Chondrocyte (in vitro differentiated cells): Measurements from ENCODE around the gene WWC1. TPM values are rescaled to one million over a fixed set of nuclear protein-coding genes. Genes with fewer than 3 reads are reported as not detected.

Experiments used
- DNase-seq: peaks from one replicate; pipeline ENCODE4 v3.0.0; 2021; ENCODE audit warnings: mixed read lengths, low spot score
- H3K27ac Mint-ChIP-seq: one replicate; pipeline ENCODE4 v1.8.0; 2021; ENCODE audit warnings: mild to moderate bottlenecking, moderate library complexity, mixed read lengths; ENCODE audit not compliant: unreplicated experiment
- H3K27me3 Mint-ChIP-seq: 2 replicates; pipeline ENCODE4 v1.8.0; 2021; ENCODE audit warnings: low read depth, mixed read lengths
- H3K36me3 Mint-ChIP-seq: 2 replicates; pipeline ENCODE4 v1.8.0; 2021; ENCODE audit warnings: low read depth, mixed read lengths
- H3K4me1 Mint-ChIP-seq: 2 replicates; pipeline ENCODE4 v1.8.0; 2021; ENCODE audit warnings: low read depth, mild to moderate bottlenecking, mixed read lengths
- H3K4me3 Mint-ChIP-seq: one replicate; pipeline ENCODE4 v1.8.0; 2021; ENCODE audit warnings: mild to moderate bottlenecking, moderate library complexity, mixed read lengths; ENCODE audit not compliant: unreplicated experiment
- H3K9me3 Mint-ChIP-seq: 2 replicates; pipeline ENCODE4 v1.8.0; 2021; ENCODE audit warnings: low read depth, mixed read lengths
- CTCF ChIP-seq: fragments of 200-600 bp; sonication (generic); IDR thresholded peaks from 2 replicates; pipeline ENCODE4 v1.5.0; 2021; ENCODE audit warnings: antibody characterized with exemption, mild to moderate bottlenecking, moderate library complexity
- total RNA-seq: library from RNA; stranded (reverse); gene quantifications from 3 replicates; pipeline ENCODE4 v1.2.1, GENCODE V29; 2021

The WWC1 gene
- total RNA-seq, 1 donor from 2014 or later: 2.1 TPM

GRCh38 chr5:168417731-168418429 lies 126.4 kb downstream of the WWC1 start:
- Mint-ChIP-seq H3K4me1 (peaks cover 9% of the 10 kb centered on the region), H3K27me3 (no peaks in the 10 kb centered on the region), H3K4me3 (no peak overlapping the region), H3K36me3 (no peaks in the 10 kb centered on the region), H3K9me3 (no peaks in the 10 kb centered on the region), H3K27ac (peak overlapping the region; percentile 69)
- no peak for TF ChIP-seq CTCF
- DNase-seq: no peak

GRCh38 chr5:168420461-168420860 lies 129.0 kb downstream of the WWC1 start:
- Mint-ChIP-seq H3K9me3 (no peaks in the 10 kb centered on the region), H3K36me3 (no peaks in the 10 kb centered on the region), H3K27me3 (no peaks in the 10 kb centered on the region), H3K27ac (no peak overlapping the region), H3K4me1 (peaks cover 14% of the 10 kb centered on the region), H3K4me3 (no peak overlapping the region)
- no peak for TF ChIP-seq CTCF
- DNase-seq: no peak

GRCh38 chr5:168422431-168422830 lies 131.0 kb downstream of the WWC1 start:
- H3K4me3 Mint-ChIP-seq: no peak overlapping the region
- DNase-seq: no peak
- H3K27ac Mint-ChIP-seq: no peak overlapping the region

GRCh38 chr5:168423478-168423877 lies 132.0 kb downstream of the WWC1 start:
- Mint-ChIP-seq H3K4me1 (peaks cover 5% of the 10 kb centered on the region), H3K9me3 (no peaks in the 10 kb centered on the region), H3K27ac (no peak overlapping the region), H3K4me3 (no peak overlapping the region), H3K36me3 (no peaks in the 10 kb centered on the region), H3K27me3 (no peaks in the 10 kb centered on the region)
- DNase-seq: no peak
- TF ChIP-seq CTCF: no peak

More at GRCh38 chr5:168422431-168422830, 131.0 kb downstream of the WWC1 start:
- no peaks in the 10 kb centered on the region for H3K27me3 Mint-ChIP-seq
- no peaks in the 10 kb centered on the region for H3K36me3 Mint-ChIP-seq
- no peaks in the 10 kb centered on the region for H3K9me3 Mint-ChIP-seq
- peak; percentile 36 for TF ChIP-seq CTCF
- H3K4me1 Mint-ChIP-seq: peaks cover 14% of the 10 kb centered on the region

GRCh38 chr5:168423971-168424370 lies 132.5 kb downstream of the WWC1 start:
- Mint-ChIP-seq H3K36me3 (no peaks in the 10 kb centered on the region), H3K4me3 (no peak overlapping the region), H3K27ac (no peak overlapping the region), H3K9me3 (no peaks in the 10 kb centered on the region), H3K4me1 (peaks cover 5% of the 10 kb centered on the region), H3K27me3 (no peaks in the 10 kb centered on the region)
- no peak for DNase-seq
- no peak for TF ChIP-seq CTCF
